GM18502 (cell line): ENCODE results near the gene PTN.

Experiments
- ATAC-seq: cut with Tn5 transposase; IDR thresholded peaks from one replicate; pipeline ENCODE4 v1.9.1; 2021; ENCODE audit warnings: mild to moderate bottlenecking; ENCODE audit not compliant: unreplicated experiment, poor library complexity

The PTN gene

GRCh38 chr7:137325927-137326326, 17.6 kb downstream of the PTN start:
- no peak for ATAC-seq

GRCh38 chr7:137324796-137325696, 18.5 kb downstream of the PTN start:
- no peak for ATAC-seq

- no peak for ATAC-seq
Measured at GRCh38 chr7:137316648-137317353, 26.7 kb downstream of the PTN start.

GRCh38 chr7:137313201-137313600, 30.3 kb downstream of the PTN start:
- ATAC-seq: no peak

- no peak for ATAC-seq
Measured at GRCh38 chr7:137306748-137307147, 36.8 kb downstream of the PTN start.

- no peak for ATAC-seq
Measured at GRCh38 chr7:137305901-137306621, 37.5 kb downstream of the PTN start.

- no peak for ATAC-seq
Measured at GRCh38 chr7:137304624-137305235, 38.8 kb downstream of the PTN start.

GRCh38 chr7:137304165-137304564, 39.4 kb downstream of the PTN start:
- ATAC-seq: no peak

GRCh38 chr7:137302081-137302480, 41.5 kb downstream of the PTN start:
- ATAC-seq: no peak

GRCh38 chr7:137298464-137298794, 45.1 kb downstream of the PTN start:
- ATAC-seq: no peak

GRCh38 chr7:137297551-137298463, 45.7 kb downstream of the PTN start:
- no peak for ATAC-seq

GRCh38 chr7:137296576-137296975, 47.0 kb downstream of the PTN start:
- no peak for ATAC-seq

GRCh38 chr7:137295739-137296324, 47.7 kb downstream of the PTN start:
- ATAC-seq: no peak

- no peak for ATAC-seq
Measured at GRCh38 chr7:137289101-137289500, 54.4 kb downstream of the PTN start.

- no peak for ATAC-seq
Measured at GRCh38 chr7:137287651-137288258, 55.8 kb downstream of the PTN start.

- ATAC-seq: no peak
Measured at GRCh38 chr7:137283153-137283552, 60.4 kb downstream of the PTN start.

GRCh38 chr7:137282043-137282442, 61.5 kb downstream of the PTN start:
- ATAC-seq: no peak

GRCh38 chr7:137276189-137276588, 67.3 kb downstream of the PTN start:
- no peak for ATAC-seq

GRCh38 chr7:137272249-137272648, 71.3 kb downstream of the PTN start:
- ATAC-seq: no peak
